ENCODE measurements around the gene ASPDH.

The ASPDH gene

DNA sequence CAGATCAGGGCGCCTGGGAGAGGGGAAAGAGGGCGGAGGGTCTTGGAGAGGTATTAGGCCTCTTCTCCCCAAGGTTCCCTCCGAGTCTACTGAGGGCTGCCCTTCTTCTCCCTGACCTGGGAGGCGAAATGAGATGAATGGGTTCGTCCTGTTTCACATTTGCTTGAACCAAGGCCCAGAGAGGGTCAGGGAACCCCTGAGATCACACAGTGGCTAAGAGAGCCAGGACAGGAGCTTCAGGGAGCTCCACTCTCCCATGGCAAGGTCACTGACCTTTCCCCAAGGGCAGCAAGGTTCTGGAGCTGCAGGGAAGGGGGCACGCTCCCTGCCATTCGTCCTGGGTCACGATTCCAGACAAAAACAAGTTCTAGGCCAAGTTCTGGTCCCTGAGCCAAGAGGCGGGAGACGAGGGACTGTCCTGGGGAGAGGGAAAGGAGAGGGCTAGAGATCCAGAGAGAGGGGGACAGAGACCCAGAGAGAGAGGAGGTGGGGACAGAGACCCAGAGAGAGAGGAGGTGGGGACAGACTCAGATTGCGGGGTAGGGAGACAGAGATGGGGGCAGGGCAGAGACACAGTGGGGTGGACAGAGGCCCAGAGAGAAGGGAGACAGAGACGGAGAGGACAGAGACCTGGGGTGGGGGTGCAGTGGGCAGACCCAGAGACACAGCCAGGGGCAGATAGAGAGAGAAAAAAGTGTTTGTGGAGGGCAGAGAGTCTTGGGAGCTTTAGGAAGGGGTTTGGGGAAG is 541 bp downstream of the ASPDH start:
- no peak for DNase-seq

GRCh38 chr19:50512112-50512998 is 1.4 kb downstream of the ASPDH start:
- DNase-seq, result no peak

DNA sequence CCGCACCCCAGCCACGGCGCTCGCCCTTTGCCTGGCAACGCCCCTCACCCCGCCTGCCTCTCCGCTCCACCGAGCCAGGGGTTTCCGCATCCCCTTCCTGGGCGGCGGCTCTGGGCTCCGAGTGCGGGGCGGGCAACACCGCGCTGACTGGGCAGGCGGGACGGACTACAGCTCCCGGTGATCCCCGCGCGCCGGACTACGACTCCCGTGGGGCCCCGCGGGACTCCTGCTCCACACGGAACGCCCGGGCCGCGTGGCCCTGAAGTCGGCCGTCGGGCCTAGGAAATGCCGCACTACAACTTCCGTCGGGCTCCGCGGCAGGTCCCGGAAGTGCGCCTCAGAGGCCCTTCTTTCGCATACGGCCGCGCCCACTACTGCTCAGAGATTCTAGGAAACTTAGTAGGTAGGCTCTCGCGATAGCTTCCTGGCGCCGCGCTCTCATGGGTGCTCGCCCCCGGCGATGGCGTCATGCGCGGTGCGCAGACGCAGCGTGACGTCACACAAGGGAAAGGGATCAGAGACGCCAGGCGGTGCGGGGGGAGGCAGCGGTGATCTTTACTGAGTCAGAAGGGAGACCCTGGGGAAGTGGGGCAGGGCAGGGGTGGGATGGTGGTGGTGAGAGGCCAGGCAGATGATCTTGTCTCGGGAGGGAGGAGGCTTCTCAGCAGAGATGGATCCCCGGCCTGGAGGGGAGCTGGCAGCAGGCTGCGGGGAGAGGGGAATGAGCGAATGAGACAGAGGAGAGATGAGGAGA is 2.5 kb downstream of the ASPDH start, which contains the start of gene JOSD2:
JOSD2 (minus strand) TSS at position 123 of the 754 bp plus-strand sequence. CDS start 760 bp downstream, outside the sequence.
- peak; percentile 97 to 98 for DNase-seq

DNA sequence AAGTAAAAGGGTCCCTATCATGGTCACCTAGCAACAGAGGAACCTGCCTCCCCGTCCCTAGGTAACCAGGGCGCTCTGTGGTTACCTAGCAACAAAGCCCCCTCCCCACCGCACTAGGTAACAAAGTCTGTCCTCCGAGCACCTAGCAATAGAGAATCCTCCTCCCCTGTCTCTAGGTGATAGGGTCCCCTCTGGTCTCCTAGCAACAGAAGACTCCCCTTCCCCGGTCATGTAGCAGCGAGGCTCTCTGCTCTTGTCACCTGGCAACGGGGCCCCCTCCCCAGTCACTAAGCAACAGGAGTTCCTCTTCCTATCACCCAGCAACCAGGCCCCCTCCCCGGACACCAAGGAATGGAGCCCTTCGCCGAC is 3.0 kb downstream of the ASPDH start:
- DNase-seq, result peak in 1 of 2 experiments; percentile 77

DNA sequence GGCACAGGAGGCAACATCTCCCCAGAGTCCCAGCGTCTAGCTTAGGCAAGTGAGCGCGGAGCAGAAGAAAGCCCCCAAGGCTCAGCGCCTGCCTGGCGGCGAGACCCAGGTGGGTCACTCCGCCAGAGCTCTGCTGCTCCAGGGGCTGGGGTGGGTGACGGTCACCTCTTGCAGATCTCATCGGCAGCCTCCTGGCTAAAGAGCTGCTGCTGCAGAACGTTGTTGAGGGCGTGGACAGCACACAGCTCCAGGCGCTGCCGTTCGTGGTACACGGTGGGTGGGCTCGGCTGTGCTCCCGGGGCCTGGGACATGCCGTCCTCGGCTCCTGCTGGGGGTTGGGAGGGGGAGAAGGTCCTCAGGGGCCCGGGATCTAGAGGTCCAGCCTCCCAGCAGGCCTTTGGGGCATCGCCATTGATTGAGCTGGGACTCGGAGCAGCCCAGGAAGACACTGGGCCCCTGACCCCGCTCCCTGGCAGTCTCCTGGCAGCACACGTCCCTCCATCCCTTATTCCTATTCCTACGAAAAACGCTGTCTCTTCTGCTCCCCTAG is 3.5 kb downstream of the ASPDH start:
- DNase-seq, result no peak

- no peak for DNase-seq
Measured at GRCh38 chr19:50509366-50509765, 4.3 kb downstream of the ASPDH start.

- DNase-seq, result no peak
Measured at GRCh38 chr19:50508843-50509190, 4.9 kb downstream of the ASPDH start.

GRCh38 chr19:50507376-50507775 is 6.3 kb downstream of the ASPDH start:
- DNase-seq, result no peak

DNA sequence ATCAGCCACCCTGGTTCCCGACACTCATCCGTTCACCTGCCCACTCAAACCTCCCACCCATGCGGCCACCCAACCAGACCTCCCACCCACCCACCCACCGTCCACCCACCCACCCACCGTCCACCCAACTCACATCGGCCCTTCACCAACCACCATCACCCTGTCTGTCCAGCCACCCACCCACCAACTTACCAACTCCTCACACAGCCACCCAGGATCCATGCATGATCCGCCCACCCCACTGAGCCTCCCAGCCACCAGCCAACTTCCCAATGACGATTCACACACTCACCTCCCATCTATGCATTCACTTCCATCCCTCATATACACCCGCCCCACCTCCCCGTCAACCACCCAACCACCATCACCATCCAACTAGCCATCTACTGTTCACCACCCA is 7.0 kb downstream of the ASPDH start:
- DNase-seq, result no peak

GRCh38 chr19:50505856-50506611 is 7.7 kb downstream of the ASPDH start:
- DNase-seq, result no peak

GRCh38 chr19:50501568-50502475 is 11.9 kb downstream of the ASPDH start:
- no peak for DNase-seq

DNA sequence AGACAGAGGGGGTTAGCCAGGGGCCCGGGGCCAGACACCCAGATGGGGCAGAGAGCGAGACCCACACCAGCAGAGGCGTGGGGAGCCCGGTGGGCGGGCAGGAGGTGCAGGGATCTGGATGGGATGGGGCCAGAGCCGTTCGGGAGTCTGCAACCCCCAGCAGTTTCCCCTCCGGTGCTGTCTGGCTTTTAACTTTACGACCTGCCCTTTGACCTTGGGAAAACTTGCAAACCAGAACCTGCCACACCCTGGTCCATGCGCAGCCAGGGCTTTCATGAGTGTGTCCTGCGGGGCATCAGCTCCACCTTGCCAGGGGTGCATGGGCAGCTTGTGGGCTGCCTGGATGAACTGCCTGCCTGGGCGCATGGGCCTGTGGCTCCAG is 12.5 kb downstream of the ASPDH start:
- no peak for DNase-seq

GRCh38 chr19:50500753-50501151 is 13.0 kb downstream of the ASPDH start:
- DNase-seq, result no peak

GRCh38 chr19:50500060-50500752 is 13.5 kb downstream of the ASPDH start:
- DNase-seq, result peak; percentile 16 to 28

DNA sequence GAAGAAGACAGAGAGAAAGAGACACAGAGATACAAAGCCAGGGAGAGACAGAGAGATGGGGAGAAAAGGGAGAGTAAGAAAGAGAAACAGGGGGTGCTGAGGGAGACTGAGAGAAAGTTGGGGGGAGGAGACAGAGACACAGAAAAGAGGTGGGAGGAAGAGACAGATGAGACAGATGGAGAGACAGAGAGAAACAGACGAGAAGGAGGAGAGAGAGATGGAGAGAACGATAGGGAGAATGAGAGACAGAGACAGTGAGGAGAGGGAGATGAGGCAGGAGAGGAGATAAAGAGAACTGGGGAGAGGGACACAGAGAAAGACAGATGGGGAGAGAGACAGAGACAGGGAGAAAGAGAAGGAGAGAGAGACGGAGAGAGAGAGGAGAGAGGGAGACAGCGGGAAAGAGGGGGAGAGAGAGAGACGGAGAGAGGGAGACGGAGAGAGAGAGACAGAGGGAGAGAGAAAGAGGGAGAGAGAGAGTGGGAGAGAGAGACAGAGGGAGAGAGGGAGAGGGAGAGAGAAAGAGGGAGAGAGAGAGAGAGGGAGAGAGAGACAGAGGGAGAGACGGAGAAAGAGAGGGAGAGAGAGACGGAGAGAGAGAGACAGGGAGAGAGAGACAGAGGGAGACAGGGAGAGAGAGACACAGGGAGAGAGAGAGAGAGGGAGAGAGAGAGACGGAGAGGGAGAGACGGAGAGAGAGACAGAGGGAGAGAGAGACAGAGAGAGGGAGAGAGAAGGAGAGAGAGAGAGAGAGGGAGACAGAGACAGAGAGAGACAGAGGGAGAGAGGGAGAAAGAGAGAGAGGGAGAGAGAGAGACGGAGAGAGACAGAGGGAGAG is 15.3 kb downstream of the ASPDH start:
- no peak for DNase-seq

DNA sequence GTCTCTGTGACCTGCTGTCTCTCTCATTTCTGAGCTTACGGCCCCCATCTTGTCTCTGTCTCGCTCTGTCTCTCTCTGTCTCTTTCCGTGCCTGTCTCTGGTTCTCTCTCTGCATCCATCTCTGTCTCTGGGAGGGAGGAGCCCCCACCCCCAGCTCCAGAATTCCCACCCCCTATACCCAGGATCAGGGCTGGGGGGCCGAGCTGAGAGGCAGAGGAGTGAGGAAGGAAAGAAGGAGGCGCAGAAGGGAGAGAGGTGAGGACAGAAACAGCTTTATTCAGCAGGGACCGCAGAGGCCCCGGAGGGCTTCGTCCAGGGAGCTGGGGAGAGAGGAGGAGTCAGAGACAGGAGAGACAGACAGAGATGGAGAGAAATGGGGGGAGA is 16.7 kb downstream of the ASPDH start:
- no peak for DNase-seq

DNA sequence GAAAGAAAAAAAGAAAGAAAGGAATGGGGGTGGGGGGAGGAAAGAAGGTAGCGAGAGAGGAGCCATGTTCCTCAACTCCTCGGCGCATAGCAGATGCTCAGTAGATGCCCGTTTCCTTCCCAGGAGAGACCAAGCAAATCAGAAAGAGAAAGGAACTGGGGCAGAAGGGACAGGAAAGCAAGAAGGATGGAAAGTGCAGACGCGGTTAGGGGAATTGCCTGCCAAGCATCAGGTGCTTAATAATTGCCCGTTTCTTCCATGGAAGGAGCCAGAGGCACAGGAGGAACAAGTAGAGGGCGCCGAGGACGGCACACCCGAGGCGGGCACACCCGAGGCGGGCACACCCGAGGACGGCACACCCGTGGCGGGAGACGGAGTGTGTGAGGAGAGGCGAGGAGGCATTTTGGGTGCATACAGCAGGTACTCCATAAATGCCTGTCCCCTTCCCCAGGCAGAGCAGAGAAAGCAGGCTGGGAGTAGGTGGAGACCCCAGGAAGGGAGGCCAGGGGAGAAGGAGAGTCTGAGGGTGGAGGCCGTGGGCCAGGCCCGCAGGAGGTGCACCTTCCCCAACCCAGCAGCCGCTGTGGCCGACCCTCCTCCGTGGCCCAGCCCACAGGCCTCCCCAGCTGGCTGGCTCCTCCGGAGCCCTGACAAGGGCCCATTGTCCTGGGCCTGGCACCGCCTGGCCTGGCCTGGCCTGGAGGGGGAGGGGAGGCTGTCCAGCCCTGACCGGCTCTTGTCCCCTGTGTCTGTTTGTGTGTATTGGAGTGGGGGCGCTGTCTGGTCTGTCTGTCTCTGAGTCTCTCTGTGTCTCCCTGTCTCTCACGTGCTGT is 17.3 kb downstream of the ASPDH start:
- no peak for DNase-seq

- no peak for DNase-seq
Measured at GRCh38 chr19:50495020-50495531, 18.6 kb downstream of the ASPDH start.

All from NCI-H2081 (cell line).